Stimulated activated CD4-positive, alpha-beta T cell treated with anti-CD3 and anti-CD28 coated beads, Interleukin-15, amount 100 ng/mL, for 48 hours (primary cell): ENCODE measurements around the gene TSHZ2.

ENCODE experiments used
- DNase-seq, 2 donors: peaks; one replicate each; pipeline ENCODE4 v3.0.0-alpha.2; 2020; ENCODE audit warnings: low read depth in 2 of 2

The TSHZ2 gene

DNA sequence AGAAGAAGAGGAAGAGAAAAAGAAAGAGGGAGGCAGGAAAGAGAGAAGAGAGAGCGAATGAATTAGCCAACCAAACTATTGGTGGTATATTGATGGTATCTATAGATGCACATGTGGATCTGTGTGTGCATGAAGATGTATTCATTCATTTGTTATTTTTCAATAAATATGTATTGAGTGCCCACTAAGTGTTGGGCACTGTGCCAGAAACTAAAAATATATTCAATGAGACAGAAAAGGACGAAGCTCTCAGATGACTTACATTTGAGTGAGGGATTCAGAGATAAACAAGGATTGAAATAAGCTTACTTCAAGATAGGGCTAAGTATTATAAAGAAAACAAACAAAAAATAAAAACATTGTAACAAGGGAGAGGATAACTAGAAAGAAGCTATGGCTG is 154.9 kb downstream of the TSHZ2 start:
- no peak for DNase-seq

DNA sequence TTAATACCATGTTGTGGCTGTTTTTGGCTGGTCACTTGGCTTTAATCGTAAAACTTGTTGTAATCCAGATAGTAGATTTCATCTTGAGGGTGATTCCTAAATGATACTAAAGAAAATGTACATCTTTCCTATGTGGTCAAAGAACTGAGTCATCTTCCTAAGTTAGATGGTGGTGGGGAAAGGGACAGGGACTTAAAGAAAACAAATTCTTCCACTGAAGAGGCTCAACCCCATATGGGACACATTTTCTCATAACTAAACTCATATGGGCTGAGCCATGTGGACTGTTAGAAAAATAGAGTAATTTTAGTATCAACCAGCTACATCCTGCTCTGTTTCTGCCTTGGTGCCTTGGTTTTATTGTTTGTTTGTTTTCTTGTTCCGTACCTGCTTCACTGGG is 155.8 kb downstream of the TSHZ2 start:
- no peak for DNase-seq

DNA sequence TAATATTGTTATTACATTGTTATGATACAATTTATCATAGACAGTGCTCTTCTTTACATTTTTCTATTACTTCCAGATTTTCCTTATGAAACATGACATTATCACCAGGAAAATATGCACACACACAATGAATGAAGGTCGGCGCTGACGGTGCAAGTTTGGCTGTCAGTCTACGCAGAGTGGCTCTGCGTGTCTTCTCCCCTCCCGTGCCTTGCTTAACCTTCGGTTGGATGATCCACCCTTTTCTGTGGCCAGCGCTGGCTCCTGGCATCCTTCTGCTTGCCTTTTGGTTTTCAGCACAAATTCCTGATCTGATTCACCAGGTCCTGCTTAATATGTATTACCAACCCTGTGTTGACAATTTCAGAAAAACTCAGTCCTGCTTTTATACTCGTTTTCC is 157.4 kb downstream of the TSHZ2 start:
- no peak for DNase-seq

DNA sequence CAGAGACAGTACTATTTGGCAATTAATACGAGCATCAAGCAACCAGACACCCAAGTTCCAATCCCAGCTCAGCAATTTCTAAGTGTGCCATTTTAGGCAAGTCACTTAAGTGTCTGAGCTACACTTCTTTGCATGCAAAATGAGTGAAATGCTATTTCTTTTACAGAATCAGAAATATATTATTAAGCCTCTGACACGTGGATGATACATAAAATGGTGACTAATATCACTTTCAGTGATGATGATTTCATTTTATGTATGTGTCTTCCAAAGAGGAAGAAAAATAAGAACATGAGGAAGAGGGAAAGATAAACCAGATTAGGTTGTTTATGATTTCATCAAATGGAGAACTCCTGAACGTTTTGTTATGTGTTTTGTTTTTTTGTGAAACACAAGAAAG is 158.6 kb downstream of the TSHZ2 start:
- no peak for DNase-seq

DNA sequence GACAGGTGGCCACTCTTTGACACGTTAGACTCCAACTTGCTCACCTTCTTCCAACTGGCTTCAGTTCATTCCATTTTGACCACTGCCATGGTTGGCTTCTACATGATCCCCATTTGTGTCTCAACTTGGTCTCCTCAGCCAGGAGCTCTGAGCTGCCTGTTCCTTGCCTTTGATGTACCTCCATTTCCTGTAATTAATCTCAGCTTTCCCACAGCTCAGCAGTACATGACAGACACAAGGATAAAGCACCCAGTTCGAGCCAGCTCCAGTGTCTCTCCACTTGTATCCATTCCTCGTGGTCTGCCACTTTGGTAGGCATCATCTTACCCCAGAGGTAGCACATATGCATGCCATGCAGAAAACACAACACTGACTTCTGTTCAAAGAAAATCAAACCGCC is 161.0 kb downstream of the TSHZ2 start:
- DNase-seq = no peak

DNA sequence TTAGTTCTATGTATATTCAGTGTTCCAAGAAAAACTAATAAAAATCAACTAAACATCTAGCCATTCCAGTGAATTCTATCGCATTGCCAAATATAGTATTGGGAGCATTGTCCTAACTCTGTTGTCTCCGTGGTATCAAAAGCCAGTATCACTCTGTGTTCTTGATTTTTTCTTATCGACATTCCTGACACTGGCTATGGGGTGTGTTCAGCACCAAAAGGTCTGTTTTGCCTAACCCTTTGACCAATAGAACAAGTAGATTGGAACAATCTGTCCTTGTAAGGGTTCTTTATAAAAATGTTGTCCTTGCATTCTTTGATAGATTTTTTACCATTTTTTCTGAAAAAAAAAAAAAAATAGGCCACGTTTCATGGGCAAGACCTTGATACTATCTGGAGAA is 161.5 kb downstream of the TSHZ2 start:
- DNase-seq = no peak

DNA sequence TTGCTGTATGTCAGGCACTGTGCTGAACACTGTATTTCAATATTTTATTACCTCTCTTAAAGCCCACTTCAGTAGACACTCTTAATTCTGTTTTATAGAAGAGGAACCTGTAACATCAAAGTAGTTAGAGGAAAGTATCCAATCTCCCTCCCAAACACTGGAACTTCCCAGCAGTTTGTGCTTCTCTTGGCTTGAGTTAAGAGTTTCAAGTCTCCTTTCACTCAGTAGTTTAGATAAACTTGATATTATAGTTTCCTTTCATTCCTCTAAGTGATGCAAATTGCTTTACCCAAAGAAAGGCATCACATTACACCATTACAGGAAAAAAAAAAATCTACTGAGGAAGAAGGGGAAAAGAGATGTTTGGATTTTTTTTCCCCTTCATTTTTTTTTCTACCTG is 164.3 kb downstream of the TSHZ2 start:
- DNase-seq = no peak

DNA sequence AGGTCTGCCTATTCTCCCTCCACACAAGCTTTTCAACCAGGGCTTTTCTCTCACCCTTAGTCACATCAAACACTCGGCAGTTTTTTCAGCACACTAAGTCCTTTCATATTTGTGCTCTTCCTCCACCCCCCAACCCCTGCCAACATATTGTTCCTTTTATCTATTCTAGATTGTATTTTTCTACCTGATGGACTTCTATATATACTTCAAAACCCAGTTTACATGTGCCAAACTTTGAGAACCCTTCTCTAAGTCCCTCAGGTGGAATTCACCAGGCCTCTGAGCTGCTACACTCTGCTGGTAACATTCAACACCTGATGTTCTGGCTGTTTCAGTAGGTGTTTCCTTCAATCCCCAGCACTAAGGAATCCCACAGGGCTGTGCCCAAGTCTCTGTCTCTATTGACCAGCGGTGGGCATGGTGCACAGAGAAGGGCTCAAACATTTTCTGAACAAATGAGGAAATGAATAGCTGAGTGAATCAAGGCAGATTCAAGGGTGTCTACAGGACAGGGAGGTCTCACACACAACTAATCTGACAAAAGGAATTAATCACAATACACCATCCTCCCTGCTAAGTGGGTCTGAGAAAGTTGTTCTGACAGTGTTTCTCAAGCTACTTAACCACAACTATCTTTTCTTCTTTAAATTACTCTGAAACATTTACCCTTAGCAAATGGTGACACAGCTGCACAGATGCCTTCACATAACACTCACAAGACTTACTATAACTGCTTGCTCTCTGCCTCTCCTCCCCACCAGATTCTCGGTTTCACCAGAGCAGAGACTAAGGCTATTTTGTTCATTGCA is 166.5 kb downstream of the TSHZ2 start:
- no peak for DNase-seq

DNA sequence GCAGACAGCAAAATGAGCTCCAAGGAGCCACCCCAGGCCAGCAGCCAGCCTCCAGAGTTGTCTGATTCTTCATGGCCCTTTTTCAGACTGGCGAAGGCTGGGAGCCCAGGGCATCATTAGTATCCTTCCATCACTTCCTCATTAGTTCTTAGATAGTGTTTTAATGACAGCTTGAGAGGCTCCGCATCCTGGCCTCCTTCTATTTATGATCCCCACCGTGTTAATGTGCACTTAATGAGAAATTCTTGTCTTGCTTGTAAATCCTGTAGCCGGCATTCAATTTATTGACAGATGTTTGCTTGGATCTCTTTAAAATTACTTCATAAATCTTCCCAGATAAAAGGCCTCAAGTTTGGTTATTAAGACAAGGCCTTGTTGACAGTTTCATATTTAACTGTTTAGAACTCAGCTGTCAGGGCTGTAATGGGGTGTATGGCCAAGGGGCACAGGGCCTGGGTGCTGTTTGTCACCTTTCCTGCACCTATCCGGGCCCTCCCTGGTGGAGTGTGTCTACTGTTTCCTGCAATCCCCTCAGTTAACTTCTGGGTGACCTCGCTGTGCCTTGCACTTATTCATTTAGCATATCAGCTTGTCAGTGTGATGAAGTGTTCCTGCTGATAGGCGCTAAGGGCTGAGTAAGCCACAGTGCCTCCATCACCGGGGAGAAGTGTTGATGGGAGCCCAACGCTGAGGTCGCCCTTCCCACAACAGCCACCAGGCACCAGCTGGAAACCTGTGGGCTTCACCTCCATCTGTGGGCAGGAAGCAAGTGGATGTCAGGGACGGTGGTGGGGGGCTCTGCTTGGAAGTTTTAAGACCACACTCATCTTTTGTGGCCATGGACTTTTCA is 169.3 kb downstream of the TSHZ2 start:
- no peak for DNase-seq

DNA sequence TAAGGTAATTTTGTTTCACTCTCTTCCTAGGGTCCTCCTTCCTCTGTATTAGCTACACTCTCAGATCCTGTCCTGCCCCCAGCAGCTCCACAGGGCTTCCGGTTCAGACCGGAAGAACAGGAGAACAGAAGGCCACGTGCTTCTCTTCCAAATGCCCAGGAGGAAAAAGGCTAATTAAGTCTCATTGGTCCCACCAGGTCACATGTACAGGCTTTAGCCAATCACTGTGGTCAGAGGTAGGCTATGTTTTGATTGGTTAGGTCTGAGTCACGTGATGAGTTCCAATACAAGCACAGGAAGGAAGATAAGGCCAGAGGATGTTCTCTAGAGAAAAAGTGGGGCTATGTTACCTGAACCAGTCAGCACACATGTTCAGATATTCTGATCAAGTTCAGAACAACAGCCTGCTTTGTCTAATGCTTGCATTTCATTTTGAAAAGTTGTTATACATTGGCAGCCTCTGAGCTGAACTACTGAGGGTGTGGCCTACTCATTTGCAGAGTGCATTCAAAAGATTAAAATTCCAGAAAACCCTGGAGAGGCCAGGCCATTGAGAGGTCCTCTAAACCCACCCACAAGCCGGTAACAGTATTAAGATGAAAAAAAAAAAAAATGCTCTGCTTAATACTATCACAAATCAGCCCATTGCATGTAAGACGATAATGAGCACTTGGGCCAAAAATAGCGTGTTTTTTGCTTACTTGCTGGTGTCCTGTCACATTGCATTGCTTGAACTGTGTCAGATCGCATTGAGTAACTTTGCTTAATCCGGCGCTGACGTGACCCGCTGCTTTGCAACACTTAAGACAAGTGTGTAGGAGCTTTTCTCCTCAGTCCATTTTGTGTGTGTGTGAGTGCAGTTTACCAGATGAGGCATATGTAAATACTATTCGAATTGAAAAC is 170.3 kb downstream of the TSHZ2 start:
- DNase-seq = no peak

DNA sequence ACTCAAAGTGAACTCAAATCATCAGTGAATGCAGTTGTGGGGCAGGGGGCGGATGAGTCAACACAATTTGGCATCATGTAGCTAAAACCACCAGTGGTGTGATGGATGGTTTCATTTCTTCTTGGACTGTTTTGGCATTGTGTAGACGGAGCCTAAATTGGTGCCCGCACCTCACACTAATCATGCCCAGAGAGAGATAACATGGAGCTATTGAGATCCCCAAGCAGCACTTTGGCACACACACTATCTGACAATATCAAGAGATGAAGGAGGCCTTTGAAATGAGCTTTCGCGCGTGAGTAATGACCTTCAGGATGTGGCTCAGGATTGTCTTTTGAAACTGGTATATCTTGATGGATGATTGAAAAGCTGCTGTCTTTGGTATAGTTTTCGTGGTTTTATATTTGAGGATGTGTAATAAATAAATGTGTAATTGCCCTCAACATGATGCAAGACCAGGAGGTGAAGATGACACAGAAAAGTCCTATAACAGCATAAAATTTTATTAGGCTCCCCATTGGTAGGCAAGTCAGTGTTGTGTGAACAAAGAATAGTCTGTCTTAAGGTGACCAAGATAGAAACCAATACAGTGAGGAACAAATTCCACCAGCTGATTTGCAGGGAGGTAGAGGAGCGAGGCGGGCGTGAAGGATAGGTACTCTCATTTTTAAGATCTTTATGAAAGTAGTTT is 174.2 kb downstream of the TSHZ2 start:
- peak; percentile 41 to 49 for DNase-seq

DNA sequence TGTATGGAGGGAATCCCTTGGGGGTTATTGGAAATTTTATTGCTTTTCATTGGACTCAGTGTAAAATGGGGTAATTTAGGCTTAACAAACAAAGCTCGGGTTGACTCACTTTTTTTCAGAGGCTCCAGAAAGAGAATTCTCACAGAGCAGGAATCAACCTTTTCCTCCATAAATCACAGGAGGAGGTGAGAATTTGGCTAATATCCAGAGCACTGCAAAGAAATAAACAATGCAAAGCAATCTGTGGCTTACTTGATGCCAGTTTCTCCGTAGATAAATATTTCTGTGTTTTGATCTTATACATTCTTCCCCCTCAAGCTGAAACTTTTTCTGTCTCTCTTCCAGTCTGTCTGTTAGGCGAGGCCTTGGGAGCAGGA is 176.6 kb downstream of the TSHZ2 start:
- DNase-seq = no peak

DNA sequence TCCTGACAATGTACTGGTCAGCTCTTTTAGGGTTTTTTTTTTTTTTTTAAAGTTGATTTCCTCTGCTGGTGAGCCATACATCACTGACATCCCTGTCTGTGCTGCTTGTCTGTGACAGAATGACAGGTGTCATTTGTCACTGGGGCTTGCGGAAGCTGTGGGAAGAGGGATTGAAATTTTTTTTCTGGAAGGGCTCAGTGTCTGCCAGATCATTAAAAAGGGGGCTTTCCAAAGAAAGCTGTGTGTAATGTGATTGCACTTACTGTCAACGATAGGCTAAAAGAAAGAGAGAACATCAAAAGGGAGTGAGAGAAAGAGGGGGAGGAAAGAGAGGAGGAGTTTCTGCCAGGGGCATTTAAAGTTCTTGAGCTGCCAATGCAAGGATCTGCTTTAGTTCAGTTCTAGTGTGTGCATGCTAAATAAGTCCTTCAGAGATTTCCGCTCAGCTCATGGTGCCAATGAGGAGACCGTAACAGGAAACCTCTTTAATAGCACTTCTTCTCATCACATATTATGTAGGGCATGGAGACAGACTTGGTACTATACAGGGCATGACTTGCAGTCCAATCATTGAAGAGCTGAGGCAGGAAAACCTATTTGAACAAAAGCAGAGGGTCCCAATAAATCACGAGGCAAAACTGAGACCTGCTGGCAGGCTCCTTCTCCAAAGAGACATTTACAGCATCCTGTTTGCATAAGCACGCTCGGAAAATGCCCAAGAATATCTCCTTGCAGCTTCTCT is 177.2 kb downstream of the TSHZ2 start:
- no peak for DNase-seq

DNA sequence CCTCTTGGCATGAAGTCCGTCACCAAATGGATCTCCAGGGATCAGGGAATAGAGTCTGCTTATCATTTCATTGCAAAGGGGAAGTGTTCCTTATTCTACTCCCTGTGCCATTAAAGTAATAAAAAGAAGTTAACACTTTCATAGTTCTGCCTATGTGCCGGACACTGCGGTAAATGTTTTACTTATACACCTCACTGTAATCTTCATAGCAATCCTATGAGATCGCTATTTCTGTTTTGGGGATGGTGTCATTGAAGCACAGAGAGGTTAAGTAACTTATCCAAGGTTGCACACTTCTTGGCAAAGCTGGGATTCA is 177.7 kb downstream of the TSHZ2 start:
- DNase-seq = no peak

DNA sequence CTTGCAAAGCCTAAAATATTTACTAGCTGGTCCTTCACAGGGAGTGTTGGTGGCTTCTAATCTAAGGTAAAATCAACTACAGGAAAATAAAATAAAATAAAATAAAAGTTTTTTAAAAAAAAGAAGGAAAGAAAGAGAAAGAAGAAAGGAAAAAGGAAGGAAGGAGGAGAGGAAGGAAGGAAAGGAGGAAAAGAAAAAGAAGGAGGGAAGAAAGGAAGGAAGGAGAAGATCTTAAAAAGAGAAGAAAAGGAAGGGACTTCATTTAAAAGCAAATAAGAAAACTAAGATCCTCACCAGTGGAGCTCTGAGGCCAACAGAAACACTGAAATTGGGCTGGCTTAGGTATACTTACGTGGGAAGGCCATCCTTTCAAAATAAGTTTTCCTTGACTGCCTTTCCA is 178.4 kb downstream of the TSHZ2 start:
- no peak for DNase-seq

DNA sequence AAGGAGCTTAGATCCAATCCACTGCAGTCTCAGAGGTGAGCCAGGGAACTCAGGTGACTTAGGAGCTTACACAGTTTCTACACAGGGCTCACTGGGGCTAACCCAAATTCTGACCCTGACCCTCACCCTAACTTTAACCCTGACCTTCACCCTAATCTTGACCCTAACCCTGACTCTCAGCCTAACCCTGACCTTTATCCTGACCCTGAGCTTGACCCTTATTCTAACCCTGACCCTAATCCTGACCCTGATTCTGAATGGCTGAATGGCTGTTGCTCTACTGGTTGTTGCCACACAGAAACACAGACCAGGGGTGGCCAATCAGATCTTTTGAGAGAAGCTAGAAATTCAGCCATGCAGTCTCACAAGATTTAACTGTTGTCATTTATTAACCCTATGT is 180.1 kb downstream of the TSHZ2 start:
- DNase-seq = no peak

DNA sequence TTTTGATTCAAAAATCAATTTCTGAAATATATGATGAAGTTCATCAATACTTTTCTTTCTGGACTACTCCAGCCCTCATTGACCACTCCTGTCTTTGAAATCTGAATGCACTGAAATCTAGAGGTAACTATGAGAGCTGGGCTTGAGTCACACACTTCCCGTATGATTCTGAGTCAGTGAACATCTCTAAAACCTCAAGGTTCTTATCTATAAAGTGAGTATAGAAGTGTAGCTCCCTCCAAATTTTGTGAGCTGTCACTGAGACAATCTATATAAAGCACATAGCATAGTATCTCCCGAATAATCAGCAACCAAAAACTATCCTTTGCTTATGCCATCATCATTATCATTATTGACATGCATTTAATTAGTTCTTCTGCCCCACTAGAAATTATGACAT is 182.4 kb downstream of the TSHZ2 start:
- DNase-seq = no peak

DNA sequence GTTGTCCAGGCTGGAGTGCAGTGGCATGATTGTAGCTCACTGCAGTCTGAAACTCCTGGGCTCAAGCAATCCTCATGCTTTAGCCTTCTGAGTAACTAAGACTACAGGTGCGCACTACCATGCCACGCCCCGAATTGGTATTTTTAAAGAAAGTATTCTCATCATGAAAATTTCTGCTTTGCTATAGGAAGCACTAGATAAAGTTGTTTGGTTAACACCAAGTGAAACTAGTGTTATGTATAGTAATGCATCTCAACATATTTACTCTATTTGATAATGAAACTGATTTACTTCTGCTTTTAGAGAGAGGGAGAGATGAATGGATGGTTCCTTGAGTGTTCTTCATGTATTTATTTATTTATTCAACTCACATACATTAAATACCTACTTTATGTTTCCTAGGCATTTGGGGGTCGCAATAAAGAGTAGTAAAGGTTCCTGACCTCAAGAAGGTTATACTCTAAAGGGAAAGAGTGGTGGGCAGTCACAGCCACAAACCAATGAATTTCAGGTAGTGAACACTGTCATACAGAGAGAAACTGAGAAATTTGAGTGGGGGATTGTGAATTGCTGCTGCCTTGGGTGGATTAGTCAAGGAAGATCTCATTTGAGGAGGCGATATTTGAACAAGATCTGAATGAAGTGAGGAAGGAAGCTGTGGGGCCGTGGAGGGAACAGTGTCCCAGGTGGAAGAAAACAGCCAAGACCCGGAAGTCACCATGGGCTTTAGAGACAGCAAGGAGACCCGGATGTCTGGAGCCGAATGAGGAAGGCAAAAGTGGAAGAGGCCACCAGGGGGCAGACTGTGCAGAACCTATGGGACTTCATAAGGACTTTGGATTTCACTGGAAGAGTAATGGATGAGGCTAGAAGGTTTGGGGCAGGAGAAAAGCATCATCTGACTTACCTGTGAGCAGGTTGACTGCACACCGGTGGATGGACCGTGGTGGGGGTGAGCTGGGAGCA is 185.6 kb downstream of the TSHZ2 start:
- DNase-seq = no peak

DNA sequence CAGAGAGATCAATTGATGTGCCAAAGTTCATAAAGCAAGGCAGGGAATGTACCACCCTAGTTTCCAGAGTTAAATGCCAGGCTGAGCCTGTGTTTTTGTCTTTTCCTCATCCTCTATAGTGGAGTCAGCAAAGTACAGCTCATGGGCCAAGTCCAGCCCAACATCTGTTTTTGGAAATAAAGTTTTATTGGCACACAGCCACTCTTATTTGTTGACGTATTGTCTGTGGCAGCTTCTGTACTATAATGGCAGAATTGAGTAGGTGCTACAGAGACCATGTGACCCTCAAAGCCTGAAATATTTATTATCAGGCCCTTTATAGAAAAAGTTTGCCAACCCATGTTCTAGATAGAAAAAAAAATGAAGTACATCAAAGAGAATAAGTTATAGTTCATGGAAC is 187.0 kb downstream of the TSHZ2 start:
- no peak for DNase-seq

DNA sequence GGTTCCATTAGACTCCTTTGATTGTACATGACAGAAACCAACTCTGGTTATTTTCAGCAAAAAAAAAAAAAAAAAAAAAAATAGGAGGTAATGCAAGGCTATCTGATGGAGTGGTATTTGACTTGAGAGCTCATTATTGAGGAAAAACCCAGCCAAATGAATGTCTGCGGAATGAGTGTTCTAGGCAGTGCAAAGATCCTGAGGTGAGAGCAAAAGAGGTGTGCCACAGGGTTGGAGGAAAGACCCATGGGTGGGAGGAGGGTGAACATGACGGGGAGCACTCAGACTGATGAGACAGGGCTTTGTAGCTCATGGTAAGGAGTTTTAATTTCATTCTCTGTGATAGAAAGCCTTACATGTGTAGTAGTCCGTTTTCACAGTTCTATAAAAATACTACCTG is 188.9 kb downstream of the TSHZ2 start:
- DNase-seq = no peak
